Ovary (tissue), 3 donors: ENCODE results near the gene AGPS.

Experiments
- POLR2A ChIP-seq: fragments of 450-650 bp; IDR thresholded peaks from one replicate; pipeline ENCODE4 v1.6.1; 2017; ENCODE audit warnings: antibody characterized with exemption, mild to moderate bottlenecking, moderate library complexity
- TF ChIP-seq, protein P1 (sequence below), 3 donors: fragments of 450-650 bp in 2 of 3; fragments of 200-600 bp in 1 of 3; IDR thresholded peaks; one replicate each; pipeline versions ENCODE4 v1.5.1 to v1.8.0; 2016 to 2022; ENCODE audit warnings: antibody characterized with exemption in 3 of 3, mild to moderate bottlenecking in 1 of 3
- donor health status: DM: no; HTN: no; CAD: no.

DNA sequence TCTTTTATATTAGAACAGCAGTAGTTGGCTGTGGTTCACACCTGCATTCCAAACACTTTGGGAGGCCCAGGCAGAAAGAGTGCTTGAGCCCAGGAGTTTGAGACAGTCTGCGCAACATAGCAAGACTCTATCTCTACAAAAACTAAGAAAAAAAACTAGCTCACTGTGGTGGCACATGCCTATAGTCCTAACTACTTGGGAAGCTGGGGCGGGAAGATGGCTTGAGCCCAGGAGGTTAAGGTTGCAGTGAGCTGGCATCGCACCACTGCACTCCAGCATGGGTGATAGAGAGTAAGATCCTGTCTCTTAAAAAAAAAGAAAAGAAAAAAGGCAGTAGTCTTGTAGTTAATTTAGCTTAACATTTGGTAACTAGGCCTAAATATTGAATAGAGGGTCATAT lies 136.6 kb downstream of the AGPS start:
- TF ChIP-seq, protein P1, sequence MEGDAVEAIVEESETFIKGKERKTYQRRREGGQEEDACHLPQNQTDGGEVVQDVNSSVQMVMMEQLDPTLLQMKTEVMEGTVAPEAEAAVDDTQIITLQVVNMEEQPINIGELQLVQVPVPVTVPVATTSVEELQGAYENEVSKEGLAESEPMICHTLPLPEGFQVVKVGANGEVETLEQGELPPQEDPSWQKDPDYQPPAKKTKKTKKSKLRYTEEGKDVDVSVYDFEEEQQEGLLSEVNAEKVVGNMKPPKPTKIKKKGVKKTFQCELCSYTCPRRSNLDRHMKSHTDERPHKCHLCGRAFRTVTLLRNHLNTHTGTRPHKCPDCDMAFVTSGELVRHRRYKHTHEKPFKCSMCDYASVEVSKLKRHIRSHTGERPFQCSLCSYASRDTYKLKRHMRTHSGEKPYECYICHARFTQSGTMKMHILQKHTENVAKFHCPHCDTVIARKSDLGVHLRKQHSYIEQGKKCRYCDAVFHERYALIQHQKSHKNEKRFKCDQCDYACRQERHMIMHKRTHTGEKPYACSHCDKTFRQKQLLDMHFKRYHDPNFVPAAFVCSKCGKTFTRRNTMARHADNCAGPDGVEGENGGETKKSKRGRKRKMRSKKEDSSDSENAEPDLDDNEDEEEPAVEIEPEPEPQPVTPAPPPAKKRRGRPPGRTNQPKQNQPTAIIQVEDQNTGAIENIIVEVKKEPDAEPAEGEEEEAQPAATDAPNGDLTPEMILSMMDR (IDR thresholded peaks at IDR 0.05) = no peak
- TF ChIP-seq POLR2A = no peak
